SH-SY5Y (cell line): ENCODE measurements around the gene CORO6.

Experiments
- GATA2 ChIP-seq: IDR thresholded peaks from 2 replicates; pipeline ENCODE4 v1.6.1; 2011; ENCODE audit warnings: mild to moderate bottlenecking, low read depth, low read length
- GATA3 ChIP-seq: IDR thresholded peaks from 2 replicates; pipeline ENCODE4 v1.6.1; 2011; ENCODE audit warnings: low read depth, mild to moderate bottlenecking, low read length, moderate library complexity

GRCh38 chr17:29603109-29603674, 19.5 kb downstream of the CORO6 start:
- TF ChIP-seq GATA2 (no peak), GATA3 (no peak)
